Measurements from ENCODE around the gene FHL1.

- TF ChIP-seq CTCF (IDR thresholded peaks at IDR 0.05) (no peak), POLR2A (IDR thresholded peaks at IDR 0.05) (no peak), EP300 (IDR thresholded peaks at IDR 0.05; ENCODE audit: low read depth) (no peak)
Observed at GRCh38 chrX:136126371-136126770, 21.0 kb upstream of the FHL1 start.

Data from transverse colon (tissue), 3 donors.